Measurements from ENCODE around the gene DYNC1I2.

- TF ChIP-seq CTCF (IDR thresholded peaks at IDR 0.05) (no peak), POLR2AphosphoS5 (IDR thresholded peaks at IDR 0.05; ENCODE audit: insufficient read depth in 1 of 2, low read depth in 1 of 2) (no peak)
Observed at GRCh38 chr2:171754254-171754939, 67.1 kb downstream of the DYNC1I2 start.
